K562 treated with DMSO at 1 percent for 12 hours (cell line): ENCODE results near the gene DNAJC19. TPM values are rescaled to one million over a fixed set of nuclear protein-coding genes. Genes with fewer than 3 reads are reported as not detected.

ENCODE experiments used
- total RNA-seq: library from RNA; unstranded; fragments of 300-600 nt; gene quantifications from 2 replicates; pipeline ENCODE4 v1.2.3, GENCODE V29; 2022; ENCODE audit not compliant: insufficient read depth

The DNAJC19 gene
- total RNA-seq: 27.6 and 29.7 TPM in 2 replicates

DNA sequence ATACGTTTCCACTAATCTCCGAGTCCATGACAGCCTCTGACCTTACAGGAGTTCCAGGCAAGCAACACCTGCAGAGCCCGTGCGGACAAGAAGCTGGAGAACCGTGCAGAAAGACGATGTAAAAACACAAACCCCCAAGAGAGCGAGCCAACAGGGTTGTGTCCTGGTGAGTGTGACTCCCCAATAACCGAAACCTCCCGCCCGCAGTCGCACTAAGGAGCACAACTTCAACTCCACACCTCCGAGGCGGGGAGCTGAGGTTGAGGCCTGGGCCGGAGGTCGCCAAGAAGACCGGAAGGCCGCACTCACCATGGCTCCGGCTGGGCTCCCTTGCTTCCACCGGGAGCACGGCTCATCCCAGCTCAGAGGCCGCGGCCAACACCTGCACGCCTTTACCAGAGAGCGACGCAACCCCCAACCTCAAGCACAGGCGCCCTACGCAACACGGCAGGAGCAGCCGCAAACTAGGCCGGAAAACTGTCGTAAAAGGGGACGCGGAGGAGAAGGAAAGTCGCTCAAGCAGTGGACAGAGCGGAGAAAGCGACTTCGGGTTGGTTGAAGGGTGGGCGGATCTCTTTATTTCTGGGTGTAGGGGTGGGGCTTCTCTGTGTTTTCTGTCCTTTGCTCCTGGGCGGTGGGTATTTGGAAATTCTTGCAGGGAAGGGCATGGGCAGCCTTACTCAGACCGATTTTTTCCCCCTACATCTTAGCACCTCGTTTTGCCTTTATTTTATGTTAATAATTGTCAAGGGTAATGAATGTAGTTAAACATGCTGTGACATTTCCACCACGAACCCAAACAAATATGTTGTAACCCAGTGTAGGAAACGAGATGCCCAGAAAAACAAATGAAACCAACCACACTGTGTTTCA, at the start of gene DNAJC19:
Gene DNAJC19, minus strand, starts transcription at position 446 of the 873 bp plus-strand sequence. Its CDS starts 134 bp downstream, at position 312.

Other genes starting within 250 kb of the DNAJC19 start
- 55.1 and 101 TPM in 2 replicates for gene FXR1, start 77.1 kb downstream of the DNAJC19 start, total RNA-seq